Measurements from ENCODE around the gene TRMT112.

TRMT112 gene

GRCh38 chr11:64351136-64351631, 33.8 kb upstream of the TRMT112 start:
- DNase-seq (ENCODE audit: low read depth): no peak

- DNase-seq (ENCODE audit: low read depth): no peak
Measured at GRCh38 chr11:64349404-64349803, 32.0 kb upstream of the TRMT112 start.

GRCh38 chr11:64349025-64349387, 31.6 kb upstream of the TRMT112 start:
- no peak for DNase-seq (ENCODE audit: low read depth)

GRCh38 chr11:64348383-64349024, 31.1 kb upstream of the TRMT112 start:
- DNase-seq (ENCODE audit: low read depth): no peak

GRCh38 chr11:64347193-64347867, 30.0 kb upstream of the TRMT112 start:
- DNase-seq (ENCODE audit: low read depth): no peak

- DNase-seq (ENCODE audit: low read depth): no peak
Measured at GRCh38 chr11:64344787-64345186, 27.4 kb upstream of the TRMT112 start.

GRCh38 chr11:64343767-64344559, 26.6 kb upstream of the TRMT112 start:
- no peak for DNase-seq (ENCODE audit: low read depth)

GRCh38 chr11:64342869-64343745, 25.7 kb upstream of the TRMT112 start:
- DNase-seq (ENCODE audit: low read depth): no peak

- peak; percentile 84 for DNase-seq (ENCODE audit: low read depth)
Measured at GRCh38 chr11:64341851-64342791, 24.8 kb upstream of the TRMT112 start.

- no peak for DNase-seq (ENCODE audit: low read depth)
Measured at GRCh38 chr11:64341429-64341828, 24.1 kb upstream of the TRMT112 start.

- peak; percentile 71 for DNase-seq (ENCODE audit: low read depth)
Measured at GRCh38 chr11:64340671-64341335, 23.4 kb upstream of the TRMT112 start.

- peak; percentile 78 for DNase-seq (ENCODE audit: low read depth)
Measured at GRCh38 chr11:64339754-64340408, 22.5 kb upstream of the TRMT112 start, which contains the start of gene CCDC88B. Gene CCDC88B, plus strand, starts transcription at chr11:64340204. Its CDS starts 63 bp downstream, at chr11:64340267.

GRCh38 chr11:64339286-64339685, 21.9 kb upstream of the TRMT112 start:
- no peak for DNase-seq (ENCODE audit: low read depth)

- no peak for DNase-seq (ENCODE audit: low read depth)
Measured at GRCh38 chr11:64338716-64339115, 21.4 kb upstream of the TRMT112 start.

- DNase-seq (ENCODE audit: low read depth): no peak
Measured at GRCh38 chr11:64337538-64338249, 20.3 kb upstream of the TRMT112 start.

- DNase-seq (ENCODE audit: low read depth): no peak
Measured at GRCh38 chr11:64334764-64335735, 17.7 kb upstream of the TRMT112 start.

GRCh38 chr11:64333556-64333955, 16.2 kb upstream of the TRMT112 start:
- DNase-seq (ENCODE audit: low read depth): no peak

Measured in activated T-helper 9 cell treated with anti-CD3 and anti-CD28 coated beads, Interleukin-2, amount 50 U/mL, for 16 hours (primary cell).